Daoy (cell line): ENCODE results near the gene CADM2. TPM values are rescaled to one million over a fixed set of nuclear protein-coding genes. Genes with fewer than 3 reads are reported as not detected.
"Not testable (repeated sequence)": the region's sequence is repeated elsewhere in the genome, so short reads cannot be mapped to it uniquely, and the experiment has no call there.

Source experiments
- DNase-seq: peaks from one replicate; pipeline ENCODE4 v3.0.0-alpha.2; 2015; ENCODE audit warnings: low read depth
- total RNA-seq: library from RNA; depleted of rRNA; stranded (reverse); fragments of >200 nt; shearing (Covaris generic); gene quantifications from 2 replicates; pipeline ENCODE4 v1.2.3, GENCODE V29; 2014

CADM2 gene
- total RNA-seq, 1 experiment from 2014 or later: 0.46 TPM

DNA sequence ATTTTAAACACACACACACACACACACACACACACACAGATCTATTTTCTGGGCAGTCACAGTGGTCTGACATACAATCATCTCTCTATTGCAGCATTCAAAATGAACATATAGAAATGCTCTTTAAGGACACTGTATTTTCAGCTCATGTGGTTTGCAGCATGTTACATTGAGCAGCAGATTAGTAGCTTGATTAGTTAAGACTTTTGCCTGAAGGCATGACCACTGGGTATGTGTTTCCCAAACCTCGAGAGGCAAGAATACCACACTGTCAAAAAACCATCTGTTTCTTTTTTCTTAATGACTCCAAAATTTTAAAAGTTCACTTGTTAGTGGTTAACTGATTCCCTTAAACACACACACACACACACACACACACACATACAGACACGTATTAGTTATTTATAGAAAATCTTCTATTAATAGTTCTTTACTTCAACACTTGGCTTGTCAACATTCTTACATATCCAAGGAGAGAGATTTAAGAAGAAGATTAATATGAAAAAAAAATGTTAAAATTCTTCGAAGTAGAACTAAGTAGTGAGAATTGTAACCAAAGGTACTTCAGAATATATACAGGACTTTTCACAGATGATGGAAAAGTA lies 518.2 kb downstream of the CADM2 start:
- no peak for DNase-seq

DNA sequence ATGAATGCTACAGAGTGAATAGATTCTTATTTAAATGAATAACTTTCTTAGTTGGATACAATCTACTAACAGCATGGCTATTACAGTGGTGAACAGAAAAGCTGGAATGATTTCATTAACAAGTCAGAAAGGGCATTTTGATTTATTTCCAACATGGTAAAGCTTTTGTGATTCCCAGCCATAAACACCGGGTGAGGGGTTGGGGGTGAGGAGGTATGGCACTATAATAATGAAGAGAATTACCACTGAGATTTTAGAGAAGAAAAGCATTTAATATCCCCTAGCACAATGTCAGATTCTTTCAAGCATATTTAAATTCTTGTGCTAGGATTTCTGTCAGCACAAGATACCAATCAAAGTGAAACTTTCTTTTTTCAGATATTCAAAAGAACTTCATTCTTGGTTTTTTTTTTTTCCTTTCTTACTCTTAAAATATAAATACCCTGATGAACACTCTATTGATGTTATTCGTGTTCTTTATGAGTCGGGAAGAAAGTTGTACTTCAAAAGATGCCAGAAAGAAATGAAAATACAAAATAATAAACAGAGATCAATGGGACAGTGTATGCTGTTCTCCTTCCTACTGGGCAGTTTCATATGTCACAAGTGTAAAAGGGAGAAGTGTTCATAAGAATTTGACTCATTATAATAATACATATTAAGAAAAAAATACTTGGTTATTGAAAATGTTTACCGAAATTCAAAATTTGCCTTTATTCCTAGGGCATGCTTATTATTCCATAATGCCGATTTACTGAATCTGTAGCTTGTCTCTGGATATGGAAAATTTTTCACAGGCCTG lies 522.8 kb downstream of the CADM2 start:
- no peak for DNase-seq

DNA sequence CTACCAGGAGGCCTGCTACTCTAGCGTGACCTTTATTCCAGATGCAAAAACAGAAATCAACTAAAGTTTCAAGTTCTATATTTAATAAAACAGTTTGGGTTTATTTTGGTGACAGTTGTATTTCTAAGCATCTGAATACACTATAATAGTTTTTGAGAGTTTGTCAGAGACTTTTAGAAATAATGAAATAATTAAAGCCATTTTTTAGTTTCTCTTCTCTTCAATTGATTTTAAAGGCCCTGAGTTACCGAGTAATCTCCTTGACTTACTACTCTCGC lies 523.4 kb downstream of the CADM2 start:
- DNase-seq: no peak

DNA sequence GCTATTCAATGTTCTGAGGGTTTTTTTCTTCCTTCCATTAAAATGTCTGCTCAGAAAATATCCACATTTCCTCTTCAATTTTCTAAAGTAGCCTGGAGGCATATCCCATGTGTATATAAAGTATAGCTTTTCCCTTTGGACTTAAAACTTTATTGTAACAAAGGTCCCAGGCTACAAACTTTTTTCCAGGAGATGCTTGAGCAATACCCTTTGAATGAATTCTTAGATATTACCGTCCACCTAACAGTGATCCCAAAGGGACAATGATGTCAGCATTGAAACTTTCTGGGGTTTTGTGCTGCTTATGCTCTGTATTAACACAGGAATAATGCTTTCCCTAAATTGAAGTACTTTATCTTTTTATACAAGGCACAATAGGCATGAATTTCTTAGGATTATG lies 525.2 kb downstream of the CADM2 start:
- no peak for DNase-seq

DNA sequence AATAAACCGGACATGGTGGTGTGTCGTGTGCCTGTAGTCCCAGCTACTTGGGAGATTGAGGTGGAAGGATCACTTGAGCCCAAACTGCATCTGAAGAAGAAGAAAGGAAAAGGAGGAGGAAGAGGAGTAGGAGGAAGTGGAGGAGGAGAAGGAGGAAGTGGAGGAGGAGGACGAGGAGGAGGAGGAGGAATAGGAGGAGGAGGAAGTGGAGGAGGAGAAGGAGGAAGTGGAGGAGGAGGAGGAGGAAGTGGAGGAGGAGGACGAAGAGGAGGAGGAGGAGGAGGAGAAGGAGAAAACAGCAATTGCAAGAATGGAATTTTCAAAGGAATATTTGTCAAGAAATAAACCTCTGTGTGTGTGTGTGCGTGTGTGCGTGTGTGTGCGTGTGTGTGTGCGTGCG lies 528.6 kb downstream of the CADM2 start:
- DNase-seq: no peak

DNA sequence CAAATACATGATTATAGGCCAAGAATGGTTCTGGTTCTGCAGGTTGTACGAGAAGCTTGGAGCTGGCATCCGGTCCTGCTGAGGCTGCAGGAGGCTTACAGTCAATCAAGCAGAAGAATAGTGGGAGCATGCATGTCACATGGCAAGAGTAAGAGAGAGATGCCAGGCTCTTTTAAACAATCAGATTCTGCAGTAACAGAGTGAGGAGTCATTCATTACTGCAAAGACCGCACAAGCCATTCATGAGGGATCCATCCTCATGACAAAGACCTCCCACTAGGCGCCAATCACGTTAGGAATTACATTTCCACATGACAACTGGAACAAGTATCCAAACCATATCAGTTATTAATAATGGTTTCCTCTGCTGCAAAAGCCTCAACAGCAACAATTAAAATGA lies 536.8 kb downstream of the CADM2 start:
- DNase-seq: no peak

DNA sequence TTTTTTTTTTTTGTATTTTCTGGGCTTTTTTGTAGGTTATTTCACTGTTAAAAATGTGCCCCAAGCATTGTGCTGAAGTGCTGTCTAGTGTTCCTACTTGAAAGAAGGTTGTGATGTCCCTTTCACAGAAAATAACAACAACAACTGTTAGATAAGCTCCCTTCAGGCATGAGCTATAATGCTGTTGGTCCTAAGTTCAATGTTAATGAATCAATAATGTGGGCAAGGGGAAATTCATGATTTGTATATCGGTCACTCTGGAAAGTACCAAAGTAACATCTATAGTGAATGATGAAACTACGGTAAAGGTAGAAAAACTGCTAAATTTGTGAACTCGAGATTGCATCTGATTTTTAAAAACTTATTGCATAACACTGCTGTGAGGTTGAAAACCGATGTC lies 539.4 kb downstream of the CADM2 start:
- no peak for DNase-seq

DNA sequence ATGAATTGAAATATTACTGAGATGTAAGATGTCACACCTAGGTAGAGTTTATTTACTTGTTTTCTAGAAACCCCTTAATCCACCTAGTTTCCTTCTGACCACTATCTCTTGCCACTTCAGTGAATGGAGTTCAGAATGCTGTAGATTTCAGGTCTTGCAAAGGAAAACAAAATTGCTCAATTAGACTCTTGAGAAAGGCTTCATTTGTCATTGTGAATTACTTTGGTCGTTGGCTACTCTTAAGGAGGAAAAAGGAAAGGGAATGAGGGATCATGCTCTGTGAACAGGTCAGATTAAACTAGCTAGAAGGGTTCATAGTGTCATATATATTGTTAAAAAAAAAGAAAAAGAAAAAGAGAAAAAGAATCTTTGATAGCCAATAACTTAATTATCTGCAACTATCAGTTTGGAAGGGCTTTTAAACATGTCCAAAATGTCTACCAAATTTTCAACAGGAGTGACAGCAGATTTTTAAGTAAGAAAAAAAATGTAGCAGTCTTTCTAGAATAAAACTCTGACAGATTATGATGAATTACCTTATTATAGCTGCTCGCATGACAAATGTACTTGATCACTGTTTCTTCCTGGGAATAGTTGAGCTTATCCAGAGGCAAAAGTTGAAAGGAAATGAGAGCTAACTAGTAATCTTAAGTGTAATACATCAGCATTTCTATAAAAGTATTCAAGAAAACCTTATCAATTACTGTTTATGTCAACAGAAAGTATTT lies 543.5 kb downstream of the CADM2 start:
- DNase-seq: no peak

DNA sequence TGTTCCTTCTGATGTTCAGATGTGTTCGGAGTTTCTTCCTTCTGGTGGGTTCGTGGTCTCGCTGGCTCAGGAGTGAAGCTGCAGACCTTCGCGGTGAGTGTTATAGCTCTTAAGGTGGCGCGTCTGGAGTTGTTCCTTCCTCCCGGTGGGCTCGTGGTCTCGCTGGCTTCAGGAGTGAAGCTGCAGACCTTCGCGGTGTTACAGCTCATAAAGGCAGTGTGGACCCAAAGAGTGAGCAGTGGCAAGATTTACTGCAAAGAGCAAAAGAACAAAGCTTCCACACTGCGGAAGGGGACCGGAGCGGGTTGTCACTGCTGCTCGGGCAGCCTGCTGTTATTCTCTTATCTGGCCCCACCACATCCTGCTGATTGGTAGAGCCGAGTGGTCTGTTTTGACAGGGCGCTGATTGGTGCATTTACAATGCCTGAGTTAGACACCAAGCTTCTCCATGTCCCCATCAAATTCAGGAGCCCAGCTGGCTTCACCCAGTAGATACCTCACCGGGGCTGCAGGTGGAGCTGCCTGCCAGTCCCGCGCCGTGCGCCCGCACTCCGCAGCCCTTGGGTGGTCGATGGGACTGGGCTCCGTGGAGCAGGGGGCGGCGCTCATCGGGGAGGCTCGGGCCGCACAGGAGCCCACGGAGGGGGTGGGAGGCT lies 545.5 kb downstream of the CADM2 start:
- peak; percentile 51 for DNase-seq

DNA sequence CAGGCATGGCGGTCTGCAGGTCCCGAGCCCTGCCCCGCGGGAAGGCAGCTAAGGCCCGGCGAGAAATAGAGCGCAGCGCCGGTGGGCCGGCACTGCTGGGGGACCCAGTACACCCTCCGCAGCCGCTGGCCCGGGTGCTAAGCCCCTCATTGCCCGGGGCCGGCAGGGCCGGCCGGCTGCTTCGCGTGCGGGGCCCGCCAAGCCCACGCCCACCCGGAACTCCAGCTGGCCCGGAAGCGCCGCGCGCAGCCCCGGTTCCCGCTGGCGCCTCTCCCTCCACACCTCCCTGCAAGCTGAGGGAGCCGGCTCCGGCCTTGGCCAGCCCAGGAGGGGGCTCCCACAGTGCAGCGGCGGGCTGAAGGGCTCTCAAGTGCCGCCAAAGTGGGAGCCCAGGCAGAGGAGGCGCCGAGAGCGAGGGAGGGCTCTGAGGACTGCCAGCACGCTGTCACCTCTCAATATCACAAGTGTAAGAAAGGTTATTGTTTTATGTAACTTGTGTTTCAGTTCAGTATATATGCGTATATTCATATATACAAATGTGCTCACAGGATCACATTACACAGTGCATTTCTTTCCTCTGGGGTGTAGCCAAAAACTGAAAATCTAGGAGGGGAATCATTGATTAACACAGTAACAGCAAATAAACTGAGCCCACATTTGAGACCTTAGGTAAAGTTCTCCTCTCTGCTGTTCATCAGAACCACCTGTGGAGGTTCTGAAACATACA lies 546.2 kb downstream of the CADM2 start:
- peak; percentile 6 for DNase-seq

DNA sequence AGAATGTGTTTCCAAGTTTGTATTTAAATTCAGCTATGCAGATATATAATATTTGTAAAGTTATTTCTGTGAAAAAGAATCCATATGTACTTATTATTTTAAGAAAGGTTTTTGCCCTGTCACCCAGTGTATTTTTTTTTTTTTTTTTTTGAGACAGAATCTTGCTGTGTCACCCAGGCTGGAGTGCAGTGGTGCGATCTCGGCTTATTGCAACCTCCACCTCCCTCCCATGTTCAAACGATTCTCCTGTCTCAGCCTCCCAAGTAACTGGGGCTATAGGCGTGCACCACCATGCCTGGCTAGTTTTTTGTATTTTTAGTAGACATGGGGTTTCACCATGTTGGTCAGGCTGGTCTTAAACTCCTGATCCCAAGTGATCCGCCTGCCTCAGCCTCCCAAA lies 548.3 kb downstream of the CADM2 start:
- DNase-seq: not testable (repeated sequence)

DNA sequence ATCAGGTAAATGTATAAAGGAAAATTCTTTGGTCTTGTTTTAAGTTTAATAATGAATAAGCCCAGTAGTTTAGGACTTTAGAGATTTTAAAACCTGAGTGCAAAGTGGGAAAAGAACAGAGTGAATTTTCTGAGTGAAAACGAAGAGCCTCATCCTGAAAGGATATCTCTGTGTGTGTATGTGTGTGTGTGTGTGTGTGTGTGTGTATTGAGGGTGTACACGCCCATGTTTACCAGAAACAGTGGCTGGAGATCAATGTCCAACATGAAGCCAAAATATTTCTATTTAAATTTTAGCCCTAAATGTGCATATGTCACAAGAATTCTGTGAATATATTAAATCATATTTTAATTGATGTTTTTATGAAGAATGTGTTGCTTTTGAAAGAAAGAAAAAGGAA lies 549.9 kb downstream of the CADM2 start:
- no peak for DNase-seq

DNA sequence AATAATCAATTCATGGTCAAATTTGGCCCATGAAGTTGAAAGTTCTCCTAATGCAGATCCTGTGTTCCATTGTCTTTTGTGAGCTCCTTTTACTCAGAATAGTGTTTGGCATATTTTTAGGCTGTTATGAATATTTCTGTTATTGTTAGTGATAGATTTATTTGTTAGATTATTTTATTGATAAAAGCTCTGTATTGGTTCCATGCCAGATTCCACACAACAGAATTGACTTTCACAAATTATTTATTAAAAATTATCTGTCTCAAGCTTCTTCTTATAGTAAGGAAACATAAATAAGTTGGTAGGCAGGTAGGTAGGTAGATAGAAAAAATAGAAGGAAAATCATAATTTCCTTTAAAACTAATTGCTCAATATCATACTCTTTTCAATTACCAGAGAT lies 557.4 kb downstream of the CADM2 start:
- DNase-seq: no peak

DNA sequence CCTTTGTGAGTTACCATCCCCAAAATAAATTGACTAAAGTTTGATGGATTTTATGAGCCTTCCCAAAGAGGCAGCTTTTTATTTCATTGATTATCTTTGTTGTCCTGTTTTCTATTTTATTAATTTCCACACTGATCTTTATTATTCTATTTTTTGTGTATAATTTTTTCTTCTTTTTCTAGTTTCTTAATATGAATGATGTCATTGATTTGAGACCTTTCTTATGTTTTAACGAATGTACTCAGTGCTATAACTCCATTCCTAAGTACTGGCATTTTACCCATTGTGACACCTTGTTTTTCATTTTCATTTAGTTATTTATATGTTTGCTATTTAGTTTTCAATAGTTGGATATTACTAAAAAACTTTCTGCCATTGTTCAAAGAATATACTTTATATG lies 565.3 kb downstream of the CADM2 start:
- no peak for DNase-seq

DNA sequence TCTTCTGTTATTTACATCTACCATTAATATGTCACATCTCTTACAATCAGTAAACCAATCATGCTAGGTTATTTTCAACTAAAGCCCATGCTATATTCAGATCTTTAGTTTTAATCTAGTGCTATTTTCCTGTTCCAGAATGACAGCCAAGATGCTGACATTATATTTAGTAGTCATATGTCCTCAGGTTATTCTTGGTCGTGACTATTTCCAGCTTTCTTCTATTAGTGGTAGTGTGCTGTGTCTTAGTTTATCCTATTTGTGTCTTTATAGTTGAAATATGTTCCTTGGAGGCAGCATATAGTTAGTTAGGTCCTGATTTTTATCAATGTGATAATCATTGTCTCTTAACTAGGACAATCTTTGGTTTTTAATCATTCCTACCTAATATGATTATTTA lies 566.5 kb downstream of the CADM2 start:
- DNase-seq: no peak

DNA sequence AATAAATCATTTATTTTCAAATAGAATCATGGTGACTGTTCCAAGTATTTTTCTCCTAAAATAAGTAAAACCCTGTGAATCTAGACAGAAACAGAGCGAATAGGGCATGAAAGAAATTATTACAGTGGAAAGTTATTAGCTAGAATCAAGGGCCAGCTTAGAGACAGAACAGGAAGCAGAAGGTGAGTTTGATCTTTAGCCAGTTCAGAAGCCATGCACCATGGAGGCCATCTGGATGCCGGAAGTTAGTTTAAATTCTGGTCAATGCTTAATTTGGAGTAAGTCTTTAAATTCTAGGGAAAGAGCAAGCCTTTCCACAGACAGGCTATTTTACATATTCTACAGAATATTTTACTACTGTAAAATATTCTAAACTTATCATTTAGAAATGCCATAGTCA lies 574.8 kb downstream of the CADM2 start:
- no peak for DNase-seq

DNA sequence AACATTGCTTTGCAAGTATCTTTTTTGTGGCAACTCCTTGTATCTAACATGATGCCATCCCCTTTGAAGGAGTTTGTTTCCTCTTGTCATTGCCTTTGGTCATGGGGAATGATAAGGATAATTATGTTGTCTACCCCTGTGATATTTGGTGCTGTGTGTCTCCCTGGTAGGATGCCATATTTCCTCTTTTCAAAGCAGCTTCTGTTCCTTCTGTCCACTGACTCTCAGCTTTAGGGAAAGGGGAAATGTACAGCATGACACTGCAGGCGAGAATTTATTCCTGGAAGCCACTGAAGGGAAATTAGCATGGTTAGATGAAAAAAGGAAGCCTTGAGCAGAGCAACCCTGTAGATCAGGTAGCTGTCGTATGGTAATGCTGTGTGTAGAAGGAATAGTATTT lies 576.7 kb downstream of the CADM2 start:
- DNase-seq: no peak

DNA sequence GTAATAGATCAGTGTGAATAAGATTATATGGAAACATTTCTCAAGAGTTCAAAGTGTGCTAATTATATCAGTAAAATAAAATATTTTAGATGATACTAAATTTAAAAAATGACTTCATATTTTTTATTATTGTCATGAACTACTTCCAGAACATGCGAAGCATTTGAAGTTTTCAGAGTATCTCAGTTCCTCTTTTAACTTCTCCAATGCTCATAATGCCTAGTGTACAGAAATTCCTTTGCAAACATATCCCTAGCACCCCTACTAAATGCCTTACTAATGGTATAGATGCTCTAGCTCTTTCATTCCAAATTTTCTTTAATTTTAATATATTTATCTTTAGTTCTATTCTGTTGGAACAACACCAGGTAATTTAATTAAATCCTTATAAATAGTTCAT lies 580.4 kb downstream of the CADM2 start:
- DNase-seq: no peak

DNA sequence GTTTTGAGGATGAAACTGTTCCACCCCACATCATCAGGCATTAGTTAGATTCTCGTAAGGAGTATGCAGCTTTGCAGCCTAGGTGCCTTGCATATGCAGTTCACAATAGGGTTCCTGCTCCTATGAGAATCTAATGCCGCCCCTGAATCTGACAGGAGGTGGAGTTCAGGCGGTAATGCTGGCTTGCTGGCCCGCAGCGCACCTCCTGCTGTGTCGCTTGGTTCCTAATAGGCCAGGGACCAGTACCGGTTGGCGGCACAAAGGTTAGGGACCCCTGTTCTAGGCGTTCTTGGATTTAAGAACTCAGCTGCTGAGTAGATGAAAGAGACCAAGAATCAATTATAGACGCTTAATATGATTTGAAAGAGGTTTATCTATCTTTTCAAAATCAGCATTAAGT lies 595.4 kb downstream of the CADM2 start:
- no peak for DNase-seq

DNA sequence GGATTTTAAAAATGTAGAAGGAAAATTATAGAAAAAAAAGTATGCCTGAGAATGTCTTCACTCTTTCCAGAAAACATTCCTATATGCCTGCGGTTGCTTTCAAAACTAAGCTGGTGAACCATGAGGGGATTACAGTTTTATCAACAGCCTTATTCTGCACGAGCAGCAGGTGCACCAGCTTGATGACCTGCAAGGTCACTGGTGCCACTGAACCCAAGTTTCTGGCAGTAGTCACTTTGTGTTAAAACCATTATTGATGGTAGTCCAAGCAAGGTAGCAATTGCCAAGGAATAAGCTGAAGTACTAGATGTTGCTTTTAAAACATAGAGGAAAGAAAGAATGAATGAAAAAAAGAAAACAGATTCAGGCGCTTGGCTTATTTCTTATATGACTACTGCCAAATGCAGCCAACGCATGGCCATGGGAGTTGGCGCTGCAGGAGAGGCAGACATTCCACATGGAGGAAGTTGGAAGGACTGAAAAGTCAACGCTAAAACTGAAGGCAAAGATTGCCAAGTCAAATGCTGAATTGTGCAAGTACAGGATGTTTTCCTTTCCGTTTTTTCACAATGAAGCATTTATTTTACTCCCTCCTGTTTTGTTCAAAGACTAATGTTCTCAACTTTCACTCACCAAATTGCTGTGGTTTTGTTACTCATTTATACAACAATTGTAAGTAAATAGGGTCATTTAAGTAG lies 601.4 kb downstream of the CADM2 start:
- no peak for DNase-seq

DNA sequence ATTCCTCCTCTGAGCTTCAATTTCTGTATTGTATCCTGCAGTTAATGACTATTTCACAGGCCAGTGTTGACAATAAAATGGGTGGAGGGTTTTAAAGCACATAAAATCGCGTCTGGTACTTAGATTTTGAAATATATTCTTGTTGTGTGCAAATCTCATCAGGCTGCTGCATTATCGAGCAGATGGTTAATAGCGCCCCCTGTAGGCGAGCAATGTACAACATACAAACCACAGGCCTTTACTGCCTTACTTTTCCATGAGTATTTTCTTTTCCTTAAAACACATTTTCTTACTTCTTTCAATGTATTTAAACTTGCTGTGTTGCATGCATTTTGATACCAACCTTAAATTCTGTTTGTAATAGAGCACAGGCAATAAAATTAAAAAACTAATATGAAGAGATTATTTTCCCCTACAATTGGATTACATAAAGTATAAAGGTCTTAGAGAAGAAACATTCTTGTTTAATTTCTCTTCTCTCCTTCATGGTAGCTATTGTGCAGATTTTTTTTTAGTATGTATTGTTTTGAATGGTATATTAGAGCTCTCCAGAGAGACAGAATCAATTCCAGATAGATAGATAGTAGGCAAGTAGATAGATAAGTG lies 608.4 kb downstream of the CADM2 start:
- peak; percentile 8 for DNase-seq
